Psoas muscle (tissue), 8 donors: ENCODE measurements around the gene FBXO10. TPM values are rescaled to one million over a fixed set of nuclear protein-coding genes. Genes with fewer than 3 reads are reported as not detected.

Source experiments
- ATAC-seq, 4 donors: fragments of 200-7000 bp; cut with Tn5 transposase; one replicate each; pipeline ENCODE4 v1.9.1; 2020; ENCODE audit warnings: moderate library complexity in 3 of 4, mild to moderate bottlenecking in 2 of 4
- DNase-seq, 2 donors: peaks; one replicate each; pipeline ENCODE4 v3.0.0-alpha.2; 2020
- H3K27ac ChIP-seq: fragments of 200-600 bp; one replicate; pipeline ENCODE4 v1.8.0; 2022
- H3K27me3 ChIP-seq, 3 donors: fragments of 200-600 bp in 1 of 3; one replicate each; pipeline versions ENCODE4 v1.6.1 to v1.8.0; 2013 to 2022; ENCODE audit warnings: low read length in 2 of 3, mild to moderate bottlenecking in 2 of 3, moderate library complexity in 1 of 3; ENCODE audit not compliant: insufficient read depth in 3 of 3
- H3K36me3 ChIP-seq, 2 donors: fragments of 200-600 bp in 1 of 2; one replicate each; pipeline versions ENCODE4 v1.6.1 to v1.8.0; 2013 to 2022; ENCODE audit warnings: low read depth in 1 of 2, mild to moderate bottlenecking in 1 of 2, moderate library complexity in 1 of 2; ENCODE audit not compliant: insufficient read depth in 1 of 2
- H3K4me1 ChIP-seq: fragments of 200-600 bp; one replicate; pipeline ENCODE4 v1.8.0; 2022
- H3K4me3 ChIP-seq: fragments of 200-600 bp; one replicate; pipeline ENCODE4 v1.8.0; 2022; ENCODE audit warnings: mild to moderate bottlenecking
- H3K9me3 ChIP-seq: fragments of 200-600 bp; one replicate; pipeline ENCODE4 v1.8.0; 2022
- CTCF ChIP-seq: fragments of 200-600 bp; IDR thresholded peaks from one replicate; pipeline ENCODE4 v1.8.0; 2022; ENCODE audit warnings: antibody characterized with exemption
- WGBS, 3 donors: extraction: QIAGEN DNeasy Blood & Tissue Kit; methylation state at CpG; one replicate each; pipeline versions ENCODE4 v1.1.6 to v1.1.7; 2013; 5-methylcytosine and 5-hydroxymethylcytosine counted together
- intact Hi-C, 2 donors: fragments of 100-400 bp; cut with DNase I; formaldehyde crosslinking; loops; one replicate each; pipeline versions ENCODE4 v1.11.0 to v1.14.2; 2022
- polyA plus RNA-seq, 3 donors: library from polyadenylated mRNA; stranded (reverse); fragments of 200-250 nt; gene quantifications; one replicate each; pipeline ENCODE4 v1.2.3, GENCODE V29; 2013
- total RNA-seq, 4 donors: library from RNA; stranded (reverse); fragmentation: NEBNext Ultra II Directional in 2 of 4; extraction: Animal tissue kit (Norgen Biotek cat#: 25700) in 2 of 4; gene quantifications; one replicate each; pipeline versions ENCODE4 v1.2.1 to v1.2.4, GENCODE V29; 2021 to 2023
- donor health status: healthy with polysubstance abuse.
- donor health status: DM: no; HTN: no; CAD: no; lungs with moderate emphysema.
- donor health status: Bipolar disorder and iron deficiency.
- donor health status: healthy.
- donor health status: DM: yes; HTN: yes; CAD: no.
- donor health status: DM: no; HTN: no; CAD: no.
- donor health status: DM: no; HTN: no; CAD: no.
- donor health status: DM: yes; HTN: yes; CAD: no.

The FBXO10 gene
- total and polyA plus RNA-seq, 7 donors = 12.1 to 90.4 (median 31.7) TPM

GRCh38 chr9:37549527-37549926 lies 26.7 kb downstream of the FBXO10 start:
- Histone ChIP-seq H3K9me3 (no peaks in the 10 kb centered on the region), H3K27ac (peak overlapping the region; percentile 58), H3K4me3 (no peak overlapping the region), H3K27me3 (no peaks in the 10 kb centered on the region), H3K36me3 (no peaks in the 10 kb centered on the region), H3K4me1 (peaks cover 20% of the 10 kb centered on the region)
- peak in 3 of 4 donors; percentile 44 to 71 (median 65) for ATAC-seq
- no peak for DNase-seq
- no peak for TF ChIP-seq CTCF
- intact Hi-C loops = no loop called here

GRCh38 chr9:37547328-37547878 lies 28.8 kb downstream of the FBXO10 start:
- H3K9me3 ChIP-seq = no peaks in the 10 kb centered on the region
- ATAC-seq = no peak

GRCh38 chr9:37543468-37543867 lies 32.7 kb downstream of the FBXO10 start:
- WGBS, 3 donors = 27 to 88% (median 40%) methylated on average over 1 of the region's 1 CpG
- Histone ChIP-seq H3K27me3 (no peaks in the 10 kb centered on the region), H3K9me3 (no peaks in the 10 kb centered on the region), H3K36me3 (peaks cover 0 to 29% of the 10 kb centered on the region in 2 donors), H3K4me3 (no peak overlapping the region), H3K27ac (no peak overlapping the region), H3K4me1 (peaks cover 8% of the 10 kb centered on the region)
- intact Hi-C loops = no loop called here
- DNase-seq (no peak), ATAC-seq (no peak)
- TF ChIP-seq CTCF = no peak

More at GRCh38 chr9:37547328-37547878, 28.8 kb downstream of the FBXO10 start:
- intact Hi-C loops = no loop called here
- Histone ChIP-seq H3K27ac (no peak overlapping the region), H3K4me3 (no peak overlapping the region), H3K36me3 (no peaks in the 10 kb centered on the region), H3K4me1 (peaks cover 20% of the 10 kb centered on the region), H3K27me3 (no peaks in the 10 kb centered on the region)
- DNase-seq = no peak
- TF ChIP-seq CTCF = no peak
- 94 to 97% (median 97%) methylated on average over 5 of the region's 5 CpGs for WGBS, 3 donors

GRCh38 chr9:37542895-37543294 lies 33.3 kb downstream of the FBXO10 start:
- no peaks in the 10 kb centered on the region for H3K9me3 ChIP-seq
- peaks cover 8% of the 10 kb centered on the region for H3K4me1 ChIP-seq
- intact Hi-C loops = no loop called here
- peaks cover 0 to 35% of the 10 kb centered on the region in 2 donors for H3K36me3 ChIP-seq
- H3K4me3 ChIP-seq = no peak overlapping the region
- WGBS, 3 donors = 57 to 81% (median 76%) methylated on average over 1 of the region's 1 CpG
- DNase-seq (no peak), ATAC-seq (no peak)
- H3K27ac ChIP-seq = no peak overlapping the region
- TF ChIP-seq CTCF = no peak
- H3K27me3 ChIP-seq = no peaks in the 10 kb centered on the region

GRCh38 chr9:37542488-37542887 lies 33.7 kb downstream of the FBXO10 start:
- intact Hi-C loops = no loop called here
- TF ChIP-seq CTCF = no peak
- DNase-seq (no peak), ATAC-seq (no peak)
- no peak overlapping the region for H3K4me3 ChIP-seq
- H3K36me3 ChIP-seq = peaks cover 2 to 39% of the 10 kb centered on the region in 2 donors
- H3K9me3 ChIP-seq = no peaks in the 10 kb centered on the region
- 97 to 99% (median 98%) methylated on average over 6 of the region's 6 CpGs for WGBS, 3 donors
- H3K4me1 ChIP-seq = peaks cover 8% of the 10 kb centered on the region
- no peak overlapping the region for H3K27ac ChIP-seq
- no peaks in the 10 kb centered on the region for H3K27me3 ChIP-seq
